ENCODE results near the gene ANO10.

GRCh38 chr3:43503067-43503728 lies 118.6 kb downstream of the ANO10 start:
- TF ChIP-seq CTCF (IDR thresholded peaks at IDR 0.05; ENCODE audit: low read length) (peak; percentile 51; the same call in 1 of the 2 replicates), EZH2 (IDR thresholded peaks at IDR 0.05; ENCODE audit: borderline replicate concordance, low read length) (no peak)

All from OCI-LY1 (cell line).